ENCODE measurements around the gene AAMP.

The AAMP gene

GRCh38 chr2:218291318-218292047 lies 21.5 kb upstream of the AAMP start:
- H3K4me3 ChIP-seq (ENCODE audit: low read depth, low read length): peak overlapping the region; percentile 70
- no peak for TF ChIP-seq POLR2A (IDR thresholded peaks at IDR 0.05; ENCODE audit: extremely low read depth, insufficient read length)
- TF ChIP-seq MYC (IDR thresholded peaks at IDR 0.05; ENCODE audit: low read depth, low read length): no peak
- no peak for TF ChIP-seq CTCF (IDR thresholded peaks at IDR 0.05; ENCODE audit: low read depth, low read length)
- TF ChIP-seq, protein P1, sequence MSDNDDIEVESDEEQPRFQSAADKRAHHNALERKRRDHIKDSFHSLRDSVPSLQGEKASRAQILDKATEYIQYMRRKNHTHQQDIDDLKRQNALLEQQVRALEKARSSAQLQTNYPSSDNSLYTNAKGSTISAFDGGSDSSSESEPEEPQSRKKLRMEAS (IDR thresholded peaks at IDR 0.05; ENCODE audit: low read depth, low read length): no peak
- peak; percentile 41 for DNase-seq (ENCODE audit: low read depth)

- peak; percentile 79 for DNase-seq (ENCODE audit: low read depth)
- TF ChIP-seq POLR2A (IDR thresholded peaks at IDR 0.05; ENCODE audit: extremely low read depth, insufficient read length) (no peak), CTCF (IDR thresholded peaks at IDR 0.05; ENCODE audit: low read depth, low read length) (no peak)
- TF ChIP-seq, protein P1 (IDR thresholded peaks at IDR 0.05; ENCODE audit: low read depth, low read length): no peak
- H3K4me3 ChIP-seq (ENCODE audit: low read depth, low read length): peak overlapping the region; percentile 70
These were observed 20.7 kb upstream of the AAMP start for GRCh38 chr2:218290316-218291261.

GRCh38 chr2:218289639-218290315 lies 19.8 kb upstream of the AAMP start:
- no peak for DNase-seq (ENCODE audit: low read depth)
- no peak overlapping the region for H3K4me3 ChIP-seq (ENCODE audit: low read depth, low read length)
- TF ChIP-seq, protein P1 (IDR thresholded peaks at IDR 0.05; ENCODE audit: low read depth, low read length): no peak
- TF ChIP-seq MYC (IDR thresholded peaks at IDR 0.05; ENCODE audit: low read depth, low read length) (no peak), CTCF (IDR thresholded peaks at IDR 0.05; ENCODE audit: low read depth, low read length) (no peak), POLR2A (IDR thresholded peaks at IDR 0.05; ENCODE audit: extremely low read depth, insufficient read length) (no peak)

- peak; percentile 85 for DNase-seq (ENCODE audit: low read depth)
- H3K4me3 ChIP-seq (ENCODE audit: low read depth, low read length): peak overlapping the region; percentile 45
- TF ChIP-seq CTCF (IDR thresholded peaks at IDR 0.05; ENCODE audit: low read depth, low read length) (no peak), MYC (IDR thresholded peaks at IDR 0.05; ENCODE audit: low read depth, low read length) (peak; percentile 39; the same call in 1 of the 2 replicates), POLR2A (IDR thresholded peaks at IDR 0.05; ENCODE audit: extremely low read depth, insufficient read length) (peak; percentile 19)
- TF ChIP-seq, protein P1 (IDR thresholded peaks at IDR 0.05; ENCODE audit: low read depth, low read length): peak; percentile 28; the same call in 1 of the 2 replicates
These were observed 16.9 kb upstream of the AAMP start for GRCh38 chr2:218286570-218287459.

DNA sequence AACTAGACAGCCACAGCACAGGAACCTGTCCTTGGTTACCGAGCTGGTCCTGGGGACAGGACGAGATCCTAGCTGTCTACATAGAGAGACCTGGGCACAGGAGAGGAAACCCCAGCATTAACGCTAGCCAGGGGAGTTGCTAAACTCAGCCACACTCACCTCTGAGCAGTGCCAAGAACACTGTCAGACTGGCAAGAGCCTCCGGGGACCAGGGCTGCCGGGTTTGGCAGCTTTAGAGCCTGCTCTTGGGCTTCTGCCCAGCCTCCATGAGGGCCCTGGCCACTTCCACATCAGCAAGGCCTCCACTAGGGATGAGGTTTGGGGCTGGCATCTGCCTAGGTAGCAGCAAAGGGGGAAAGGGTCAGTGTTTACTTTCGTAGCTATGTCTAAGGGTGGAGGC lies 15.7 kb upstream of the AAMP start:
- TF ChIP-seq CTCF (IDR thresholded peaks at IDR 0.05; ENCODE audit: low read depth, low read length) (no peak), MYC (IDR thresholded peaks at IDR 0.05; ENCODE audit: low read depth, low read length) (no peak), POLR2A (IDR thresholded peaks at IDR 0.05; ENCODE audit: extremely low read depth, insufficient read length) (no peak)
- TF ChIP-seq, protein P1 (IDR thresholded peaks at IDR 0.05; ENCODE audit: low read depth, low read length): no peak
- no peak overlapping the region for H3K4me3 ChIP-seq (ENCODE audit: low read depth, low read length)
- DNase-seq (ENCODE audit: low read depth): no peak

Data from NB4 (cell line).